ENCODE measurements around the gene TGFBRAP1.

DNA sequence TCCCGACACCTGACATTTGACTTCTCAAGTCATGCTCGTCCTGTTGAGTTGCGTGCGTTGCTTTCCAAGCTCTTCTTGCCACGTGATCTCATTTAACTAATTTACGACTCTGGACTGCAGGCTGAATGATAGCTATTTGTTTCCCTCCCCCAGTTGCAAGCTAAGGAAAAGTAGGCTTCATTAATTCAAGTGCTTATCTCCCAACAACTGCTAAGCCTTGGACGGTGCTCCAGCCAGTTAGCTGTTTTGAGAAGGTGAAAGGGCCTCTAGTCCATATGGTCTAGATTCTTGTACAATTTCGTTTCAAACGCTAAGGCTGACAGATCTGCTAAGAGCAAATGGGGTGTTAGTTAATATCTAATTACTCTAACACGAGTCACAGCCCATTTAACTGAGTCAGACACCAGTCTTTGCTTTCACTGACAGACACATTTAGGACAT is 66.9 kb downstream of the TGFBRAP1 start:
- TF ChIP-seq, protein P1, sequence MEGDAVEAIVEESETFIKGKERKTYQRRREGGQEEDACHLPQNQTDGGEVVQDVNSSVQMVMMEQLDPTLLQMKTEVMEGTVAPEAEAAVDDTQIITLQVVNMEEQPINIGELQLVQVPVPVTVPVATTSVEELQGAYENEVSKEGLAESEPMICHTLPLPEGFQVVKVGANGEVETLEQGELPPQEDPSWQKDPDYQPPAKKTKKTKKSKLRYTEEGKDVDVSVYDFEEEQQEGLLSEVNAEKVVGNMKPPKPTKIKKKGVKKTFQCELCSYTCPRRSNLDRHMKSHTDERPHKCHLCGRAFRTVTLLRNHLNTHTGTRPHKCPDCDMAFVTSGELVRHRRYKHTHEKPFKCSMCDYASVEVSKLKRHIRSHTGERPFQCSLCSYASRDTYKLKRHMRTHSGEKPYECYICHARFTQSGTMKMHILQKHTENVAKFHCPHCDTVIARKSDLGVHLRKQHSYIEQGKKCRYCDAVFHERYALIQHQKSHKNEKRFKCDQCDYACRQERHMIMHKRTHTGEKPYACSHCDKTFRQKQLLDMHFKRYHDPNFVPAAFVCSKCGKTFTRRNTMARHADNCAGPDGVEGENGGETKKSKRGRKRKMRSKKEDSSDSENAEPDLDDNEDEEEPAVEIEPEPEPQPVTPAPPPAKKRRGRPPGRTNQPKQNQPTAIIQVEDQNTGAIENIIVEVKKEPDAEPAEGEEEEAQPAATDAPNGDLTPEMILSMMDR (IDR thresholded peaks at IDR 0.05) = no peak
- TF ChIP-seq EP300 (IDR thresholded peaks at IDR 0.05) = no peak
- no peak for TF ChIP-seq POLR2A (IDR thresholded peaks at IDR 0.05)
